ENCODE results near the gene SNAI3. TPM values are rescaled to one million over a fixed set of nuclear protein-coding genes. Genes with fewer than 3 reads are reported as not detected.

Gene SNAI3
- total and polyA plus RNA-seq, 2 experiments from 2014 or later, result 10.3 to 19.4 TPM

- TF ChIP-seq ZNF462 (CRISPR knock-in tag; IDR thresholded peaks at IDR 0.05) (no peak), STAT1 (IDR thresholded peaks at IDR 0.05; ENCODE audit: unreplicated experiment) (no peak), NANOG (IDR thresholded peaks at IDR 0.05; ENCODE audit: borderline replicate concordance) (no peak), ETS1 (IDR thresholded peaks at IDR 0.05) (no peak), REST (IDR thresholded peaks at IDR 0.05; ENCODE audit: unreplicated experiment) (no peak), ZNF331 (CRISPR knock-in tag; IDR thresholded peaks at IDR 0.05; ENCODE audit: low read depth) (no peak)
Observed at GRCh38 chr16:88695218-88695617, 8.9 kb upstream of the SNAI3 start (continued).

All from GM23338 (cell line).